CD4-positive, alpha-beta T cell treated with Interleukin-15 for 4 hours (primary cell): Measurements from ENCODE around the gene DENND5A.
"Not testable (repeated sequence)": the region's sequence is repeated elsewhere in the genome, so short reads cannot be mapped to it uniquely, and the experiment has no call there.

Source experiments
- DNase-seq: peaks from one replicate; pipeline ENCODE4 v3.0.0-alpha.2; 2020; ENCODE audit warnings: low spot score

The DENND5A gene

DNA sequence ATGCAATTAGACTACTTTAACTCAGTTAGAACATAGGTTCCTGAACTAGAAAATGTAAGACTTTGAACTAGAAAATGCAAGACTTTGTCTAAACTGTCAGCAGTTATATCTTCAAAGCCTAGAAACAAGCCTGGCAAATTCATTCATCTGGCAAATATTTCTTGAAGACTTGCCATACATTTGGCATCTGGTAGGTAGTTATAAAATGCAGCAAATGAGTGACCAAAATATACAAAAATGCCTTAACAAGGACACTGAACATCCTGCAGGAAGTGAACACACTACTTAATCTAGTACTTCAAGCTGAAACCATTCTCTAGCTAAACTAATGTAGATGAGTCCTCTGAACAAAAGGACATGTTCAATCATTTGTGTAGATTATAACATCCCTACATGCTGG is 89.0 kb downstream of the DENND5A start:
- no peak for DNase-seq

DNA sequence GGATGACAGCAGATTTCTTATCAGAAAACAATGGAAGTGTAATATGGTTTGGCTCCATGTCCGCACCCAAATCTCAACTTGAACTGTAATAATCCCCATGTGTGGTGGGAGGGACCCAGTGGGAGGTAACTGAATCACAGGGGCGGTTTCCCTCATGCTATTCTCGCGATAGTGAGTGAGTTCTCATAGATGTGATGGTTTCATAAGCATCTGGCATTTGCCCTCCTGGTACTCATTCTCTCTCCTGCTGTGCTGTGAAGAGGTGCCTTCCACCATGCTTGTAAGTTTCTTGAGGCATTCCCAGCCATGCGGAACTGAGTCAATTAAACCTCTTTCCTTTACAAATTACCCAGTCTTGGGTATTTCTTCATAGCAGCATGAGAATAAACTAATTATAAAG is 92.8 kb downstream of the DENND5A start:
- no peak for DNase-seq

DNA sequence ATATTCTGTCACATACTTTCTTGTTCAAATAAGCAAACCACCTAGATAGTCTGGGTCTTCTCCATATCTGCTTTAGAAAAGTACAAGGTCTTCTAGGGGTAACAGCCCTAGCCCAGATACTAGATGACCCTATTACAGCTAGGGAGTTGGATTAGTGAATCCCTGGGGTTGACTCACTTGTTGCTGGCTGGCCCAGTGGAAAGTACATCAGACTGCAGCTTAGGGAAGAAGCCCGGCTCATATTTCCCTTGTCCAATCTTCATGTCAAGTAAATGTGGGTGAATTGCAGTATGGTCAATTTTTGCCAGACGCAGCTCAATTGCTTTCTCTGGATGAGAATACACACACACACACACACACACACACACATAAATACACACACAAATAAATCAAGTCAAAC is 94.7 kb downstream of the DENND5A start:
- DNase-seq: no peak

DNA sequence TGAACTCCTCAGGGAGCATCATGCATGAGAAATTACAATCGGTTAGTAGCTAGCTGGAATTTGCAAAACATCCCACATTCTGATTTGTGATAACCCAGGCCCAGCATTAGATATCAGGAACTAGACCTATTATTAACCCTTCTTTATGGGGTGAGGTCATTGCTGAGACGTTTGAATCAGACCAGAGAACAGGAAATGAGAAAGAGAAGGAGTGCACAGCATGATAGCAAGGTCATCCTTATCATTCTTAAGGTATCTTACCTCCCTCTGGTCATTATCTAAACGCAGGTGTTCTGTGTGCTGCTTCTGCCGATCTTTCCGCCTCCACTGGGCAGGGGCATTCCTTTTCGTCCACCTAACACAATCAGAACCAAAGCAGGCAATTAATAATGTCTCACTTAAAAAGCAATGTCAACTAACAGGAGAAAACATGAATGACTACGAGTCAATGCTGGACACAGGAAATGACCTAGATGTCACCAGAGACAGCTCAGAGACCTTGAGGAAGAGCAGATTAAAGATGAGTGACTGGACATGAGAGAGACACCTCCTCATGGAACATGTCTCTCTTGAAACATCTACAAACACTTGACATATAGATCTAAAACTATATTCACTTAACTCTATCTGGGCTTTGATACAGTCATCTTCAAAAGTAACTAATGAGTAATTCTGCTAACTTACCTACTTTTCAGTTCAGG is 95.4 kb downstream of the DENND5A start:
- DNase-seq: no peak

DNA sequence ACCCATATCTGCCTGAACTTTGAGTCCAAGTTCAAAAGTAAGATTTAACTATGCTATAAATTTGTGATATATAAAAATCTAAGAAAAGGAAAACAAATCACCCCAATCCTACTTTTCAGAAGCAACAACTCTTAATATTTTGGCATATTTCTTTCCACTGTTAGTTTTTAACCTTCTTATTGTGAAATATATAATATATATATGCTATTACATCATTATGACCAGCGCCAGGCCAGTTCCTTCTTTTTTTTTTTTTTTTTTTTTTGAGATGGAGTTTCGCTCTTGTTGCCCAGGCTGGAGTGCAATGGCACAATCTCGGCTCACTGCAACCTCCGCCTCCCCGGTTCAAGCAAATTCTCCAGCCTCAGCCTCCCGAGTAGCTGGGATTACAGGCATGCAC is 103.2 kb downstream of the DENND5A start:
- not testable (repeated sequence) for DNase-seq

DNA sequence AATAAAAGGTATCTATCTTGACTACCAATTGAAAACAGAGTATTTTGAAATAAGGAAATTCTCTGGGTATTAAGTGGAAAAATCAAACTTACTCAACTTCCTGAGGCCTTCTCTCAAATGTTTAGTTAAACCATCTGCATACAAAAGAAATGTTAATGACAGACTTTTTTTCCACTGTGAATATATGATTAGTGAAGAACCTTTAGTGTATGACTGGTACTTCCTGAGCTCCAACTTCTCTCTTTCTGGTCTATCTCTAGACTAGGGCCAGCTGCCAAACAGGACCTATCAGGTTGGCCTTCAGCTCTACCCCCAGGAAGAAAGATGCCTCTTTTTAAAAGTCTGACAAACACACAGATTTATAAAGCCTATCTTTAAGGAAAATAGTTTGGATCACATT is 105.0 kb downstream of the DENND5A start:
- no peak for DNase-seq

DNA sequence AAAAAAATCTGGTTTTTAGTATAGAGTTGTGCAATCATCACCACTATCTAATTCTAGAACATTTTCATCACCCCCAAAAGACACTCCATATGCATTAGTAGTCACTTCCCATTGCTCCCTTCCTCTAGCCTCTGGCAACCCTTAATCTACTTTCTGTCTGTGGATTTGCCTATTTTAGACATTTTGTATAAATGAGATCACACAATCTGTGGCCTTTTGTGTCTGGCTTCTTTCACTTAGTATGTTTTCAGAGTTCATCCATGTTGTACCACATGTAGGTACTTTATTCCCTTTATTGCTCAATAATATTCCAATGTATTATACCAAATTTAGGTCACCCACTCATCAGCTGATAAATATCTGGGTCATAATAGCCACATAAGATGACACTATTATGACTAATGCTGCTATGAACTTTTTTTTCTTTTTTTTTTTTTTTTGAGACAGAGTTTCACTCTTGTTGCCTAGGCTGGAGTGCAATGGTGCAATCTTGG is 106.2 kb downstream of the DENND5A start:
- no peak for DNase-seq

DNA sequence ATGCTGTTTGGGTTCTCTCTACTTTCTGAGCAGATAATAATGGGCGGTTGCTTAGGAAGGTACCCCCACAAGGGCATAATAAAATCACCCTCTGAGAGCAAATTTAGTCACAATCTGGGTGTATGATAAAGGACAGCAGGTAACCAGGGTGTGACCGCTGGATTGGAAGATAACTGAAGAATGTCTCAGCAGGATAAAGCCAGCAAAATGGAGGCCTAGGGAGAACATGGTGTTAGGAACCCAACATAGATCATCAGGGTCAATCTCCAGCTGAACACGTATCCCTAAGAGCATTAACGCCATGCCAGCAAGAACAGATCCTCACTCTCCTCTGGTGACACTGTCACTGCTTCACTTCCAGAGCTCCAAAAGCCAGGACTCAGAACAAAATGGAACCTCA is 109.2 kb downstream of the DENND5A start:
- no peak for DNase-seq

DNA sequence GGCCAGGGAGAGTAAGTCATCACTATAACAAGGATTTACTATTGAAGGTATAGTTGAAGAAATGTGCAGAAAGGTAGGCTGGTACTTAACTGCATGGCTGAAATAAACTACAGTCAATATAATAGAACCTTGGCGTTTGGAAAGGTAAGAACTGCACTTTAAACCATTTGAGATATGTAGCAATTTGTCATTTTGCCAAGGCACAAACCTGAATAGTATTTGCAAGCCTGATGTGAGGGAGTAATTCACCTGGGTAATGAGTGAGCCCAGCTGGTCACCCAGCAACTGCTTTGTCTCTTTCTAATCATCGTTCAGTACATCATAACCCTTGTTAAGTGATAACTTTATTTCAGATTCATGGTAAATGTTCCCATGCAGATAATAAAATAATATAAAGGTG is 111.5 kb downstream of the DENND5A start:
- no peak for DNase-seq

DNA sequence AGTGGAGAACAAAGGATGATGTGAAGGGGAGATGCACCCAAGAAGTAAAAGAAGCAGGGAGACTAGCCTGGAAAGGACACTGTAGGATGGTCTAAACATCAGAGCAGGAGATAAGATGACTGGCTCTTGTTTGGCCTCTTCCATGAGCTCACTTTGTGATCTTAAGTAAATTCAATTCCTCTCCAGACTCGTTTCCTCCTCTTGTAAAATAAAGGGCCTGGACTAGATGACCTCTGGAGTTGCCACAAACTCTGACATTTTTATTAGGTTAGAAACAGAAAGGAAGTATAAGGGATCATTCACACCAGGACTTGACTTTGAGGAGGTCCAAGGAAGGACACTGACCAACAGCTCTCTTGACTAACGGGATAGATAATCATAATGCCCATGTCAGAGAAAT is 113.5 kb downstream of the DENND5A start:
- no peak for DNase-seq

DNA sequence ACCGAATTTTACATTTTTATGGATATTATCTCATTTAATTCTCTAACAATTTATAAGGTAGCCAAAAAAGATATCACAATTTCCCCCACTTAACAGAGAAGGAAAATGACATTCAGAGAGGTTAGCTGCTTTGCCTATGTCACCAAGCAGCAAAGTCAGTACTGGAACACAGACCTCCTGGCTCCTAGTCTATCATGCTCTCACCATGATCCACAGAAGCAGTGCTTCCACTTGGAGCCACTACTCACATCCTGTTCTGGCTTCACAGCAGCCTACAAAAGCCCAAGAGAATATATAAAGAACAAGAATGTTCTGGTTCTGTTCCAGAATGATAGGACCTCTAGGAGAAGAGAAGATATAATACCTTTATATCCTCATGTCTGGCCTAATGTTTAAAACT is 114.2 kb downstream of the DENND5A start:
- DNase-seq: no peak

DNA sequence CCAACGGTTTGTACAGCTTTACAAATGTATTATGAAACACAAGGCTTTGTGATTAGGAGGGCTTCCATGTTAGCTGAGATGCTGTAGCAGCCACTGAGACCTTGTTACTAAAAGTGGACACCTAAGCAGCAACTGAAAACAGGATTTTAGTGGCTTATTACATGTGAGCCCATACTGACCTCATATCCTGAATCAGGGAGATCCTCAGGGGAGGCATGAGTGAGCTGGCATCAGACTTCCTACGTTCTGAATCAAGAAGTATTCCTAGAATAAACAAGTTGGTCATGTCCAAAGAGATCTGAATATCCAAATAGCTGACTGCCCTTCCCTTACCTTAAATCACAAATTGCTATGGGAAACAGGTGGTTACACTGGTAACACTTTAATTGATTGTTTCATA is 114.6 kb downstream of the DENND5A start:
- no peak for DNase-seq

DNA sequence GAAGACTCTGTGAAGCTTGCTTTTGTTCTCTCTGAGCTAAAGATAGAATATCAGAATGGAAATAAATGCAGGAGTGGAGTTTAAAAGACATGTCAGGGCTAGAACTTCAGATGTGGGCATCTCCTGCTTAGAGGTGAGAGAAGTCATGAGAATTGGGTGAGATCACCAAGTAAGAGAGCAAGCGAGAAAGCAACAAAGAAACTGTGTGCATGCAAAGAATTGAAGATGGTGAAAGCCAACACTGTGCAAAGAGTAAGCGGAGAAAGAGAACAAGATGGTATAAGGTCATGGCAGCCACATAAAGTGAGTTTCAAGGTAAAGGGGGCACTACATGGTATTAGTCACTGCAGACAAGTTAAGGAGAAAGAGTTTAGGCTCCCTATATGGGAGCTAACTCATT is 116.4 kb downstream of the DENND5A start:
- no peak for DNase-seq

DNA sequence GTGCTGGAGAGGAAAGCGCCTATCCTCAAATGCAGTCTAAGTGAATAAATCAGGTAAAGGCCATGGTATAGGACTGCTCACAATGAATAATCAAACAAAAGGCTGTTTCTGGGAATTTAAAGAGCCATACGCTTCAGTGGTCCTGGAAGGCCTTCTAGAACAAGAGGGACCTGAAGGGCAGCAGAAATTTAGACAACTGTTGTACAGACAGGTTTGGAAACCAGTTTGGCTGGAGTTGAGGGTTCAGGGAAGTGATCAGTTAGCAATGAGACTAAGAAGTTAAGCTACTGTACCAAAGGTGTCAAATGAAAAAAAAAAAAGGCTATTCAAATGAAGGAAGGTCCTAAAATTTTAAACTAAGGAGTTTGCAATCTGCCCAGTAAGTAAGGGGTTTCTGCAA is 117.1 kb downstream of the DENND5A start:
- no peak for DNase-seq

DNA sequence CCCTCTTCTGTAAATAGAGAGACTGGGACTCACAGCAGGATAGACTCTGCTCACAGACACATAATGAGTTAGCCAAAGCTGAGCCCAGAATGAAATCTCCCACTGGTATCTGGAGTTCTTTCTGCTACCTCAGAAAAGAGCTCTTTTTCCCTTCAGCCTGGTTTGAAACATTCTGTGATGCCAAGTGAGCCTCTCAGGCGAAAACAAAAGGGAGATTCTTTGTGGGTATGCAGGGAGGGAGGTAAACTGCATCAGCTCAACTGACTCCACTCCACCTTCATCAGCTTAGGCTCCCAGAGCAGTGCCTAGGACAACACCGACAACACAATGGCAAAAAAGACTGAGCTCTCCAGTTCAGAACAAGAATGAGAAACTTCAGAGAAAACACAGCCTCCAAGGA is 118.7 kb downstream of the DENND5A start:
- DNase-seq: no peak

DNA sequence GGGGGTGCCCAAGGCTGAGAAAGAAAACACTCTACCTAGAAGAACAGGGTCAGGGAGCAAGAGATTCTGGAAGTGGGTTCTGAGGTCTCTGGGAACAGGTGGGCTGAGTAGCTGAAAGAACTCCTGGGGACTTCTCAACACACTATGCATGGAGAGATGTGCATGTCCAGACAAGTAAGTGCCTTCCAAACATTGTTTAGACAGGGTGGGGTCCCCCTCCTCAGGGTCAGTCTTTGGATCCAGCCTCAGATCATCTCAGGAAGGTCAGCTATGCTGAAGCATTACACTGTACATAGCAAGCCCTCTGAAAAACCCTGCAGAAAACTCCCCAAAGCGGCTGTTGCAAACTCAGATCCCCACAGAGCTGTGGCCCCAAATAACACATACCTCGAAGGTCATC is 119.9 kb downstream of the DENND5A start:
- DNase-seq: no peak

DNA sequence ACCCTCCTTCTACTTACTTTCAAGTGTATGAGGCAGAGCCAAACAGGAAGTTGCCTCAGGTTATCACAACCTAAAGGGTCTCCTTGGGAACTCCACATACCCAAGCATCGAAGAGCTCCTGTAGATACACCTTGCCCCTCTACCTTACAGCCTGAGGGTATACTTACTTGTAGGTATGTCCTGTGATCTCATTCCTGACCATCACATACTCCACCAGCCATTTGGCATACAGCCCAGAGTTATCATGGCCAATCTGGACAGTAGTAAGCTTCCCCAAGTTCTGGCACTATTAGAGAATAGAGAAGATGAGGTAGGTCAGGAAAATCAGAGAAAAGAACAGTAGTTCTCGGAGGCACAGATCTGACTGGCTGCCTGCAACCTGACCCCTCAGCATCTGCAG is 120.3 kb downstream of the DENND5A start:
- no peak for DNase-seq

DNA sequence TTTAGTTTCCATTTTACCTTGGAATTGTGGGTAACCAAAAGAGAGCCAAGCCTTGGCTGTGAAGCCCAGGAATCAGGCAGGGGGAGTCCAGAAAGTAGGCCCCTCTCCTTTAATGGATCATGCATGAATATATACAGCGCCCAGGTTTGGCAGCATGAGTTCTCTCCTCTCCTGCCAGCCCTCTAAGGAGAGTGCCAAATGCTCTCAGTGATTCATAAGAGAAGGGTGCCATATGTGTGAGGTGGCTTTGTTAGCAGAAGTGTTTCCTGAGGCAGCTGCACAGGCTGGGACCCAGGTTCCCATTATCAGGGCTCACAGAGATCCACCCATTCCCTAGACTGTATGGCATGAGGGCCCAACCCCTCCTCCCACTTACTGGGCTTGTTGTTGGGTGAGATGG is 121.4 kb downstream of the DENND5A start:
- no peak for DNase-seq

DNA sequence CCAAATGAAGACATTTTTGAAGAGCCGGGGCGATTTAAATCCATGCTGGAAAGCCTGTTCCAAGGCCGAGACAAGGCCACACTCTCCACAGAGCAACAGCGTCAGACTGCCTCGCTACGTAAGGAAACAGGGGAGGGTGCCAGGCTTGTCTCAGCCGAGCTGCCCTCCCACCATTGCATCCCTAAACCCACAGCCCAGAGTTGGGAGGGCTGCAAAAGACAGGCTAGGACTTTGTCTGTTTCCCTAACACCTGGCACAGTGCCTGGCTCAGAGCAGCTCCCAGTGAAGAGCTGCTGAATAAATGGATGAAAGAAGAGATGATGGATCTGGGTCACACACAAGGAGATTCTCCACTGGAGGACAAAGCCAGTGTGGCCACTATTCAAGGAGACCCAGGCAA is 122.4 kb downstream of the DENND5A start:
- no peak for DNase-seq

DNA sequence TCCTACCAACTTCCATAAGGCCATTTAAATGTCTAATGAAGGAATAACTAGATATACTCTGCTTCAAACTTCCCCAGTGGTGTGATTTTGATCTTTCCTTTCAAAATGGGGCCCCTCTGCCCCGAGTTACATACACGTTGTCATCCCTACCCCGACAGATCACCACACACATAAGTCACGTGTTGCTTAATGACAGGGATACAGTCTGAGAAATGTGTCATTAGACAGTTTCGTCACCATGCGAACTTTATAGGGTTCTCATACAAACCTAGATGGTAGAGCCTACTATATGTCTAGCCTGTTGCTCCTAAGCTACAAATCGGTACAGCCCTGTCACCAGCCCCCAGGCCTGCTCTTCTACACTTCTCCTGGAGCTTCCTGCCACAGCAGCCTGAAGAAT is 124.0 kb downstream of the DENND5A start:
- no peak for DNase-seq

DNA sequence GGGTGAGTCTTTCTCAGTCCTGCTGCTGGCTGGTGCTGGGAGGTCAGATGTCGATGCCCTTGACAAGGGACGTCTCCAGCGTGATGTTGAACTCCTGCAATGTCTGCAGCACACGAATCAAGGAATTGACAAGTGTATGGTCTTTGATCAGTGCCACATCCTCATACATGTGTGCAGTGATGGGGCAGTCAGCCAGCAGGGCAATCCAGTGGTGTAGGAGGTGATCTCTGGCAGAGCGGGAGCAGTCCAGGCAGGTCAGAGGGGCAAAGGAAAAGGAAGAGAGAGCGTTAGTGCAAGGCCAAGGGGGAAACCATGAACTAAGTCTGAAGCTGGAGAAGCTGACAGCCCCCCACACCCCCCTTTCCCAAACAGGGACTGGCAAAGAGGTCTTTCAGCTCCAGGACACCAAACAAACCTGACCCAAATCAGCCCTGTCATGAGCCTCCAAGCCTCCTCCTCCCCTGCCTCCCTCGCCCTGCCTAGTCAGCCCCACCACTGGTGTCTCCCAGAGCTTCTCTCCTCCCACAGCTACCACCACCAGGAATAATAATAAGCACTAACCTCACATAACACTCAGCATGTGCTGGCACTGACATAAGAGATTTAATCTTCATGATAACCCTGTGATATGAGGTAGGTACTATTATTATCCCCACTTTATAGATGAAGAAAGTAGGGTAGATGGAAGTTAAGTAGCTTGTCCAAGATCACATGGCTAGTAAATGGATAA is 125.4 kb downstream of the DENND5A start:
- no peak for DNase-seq

DNA sequence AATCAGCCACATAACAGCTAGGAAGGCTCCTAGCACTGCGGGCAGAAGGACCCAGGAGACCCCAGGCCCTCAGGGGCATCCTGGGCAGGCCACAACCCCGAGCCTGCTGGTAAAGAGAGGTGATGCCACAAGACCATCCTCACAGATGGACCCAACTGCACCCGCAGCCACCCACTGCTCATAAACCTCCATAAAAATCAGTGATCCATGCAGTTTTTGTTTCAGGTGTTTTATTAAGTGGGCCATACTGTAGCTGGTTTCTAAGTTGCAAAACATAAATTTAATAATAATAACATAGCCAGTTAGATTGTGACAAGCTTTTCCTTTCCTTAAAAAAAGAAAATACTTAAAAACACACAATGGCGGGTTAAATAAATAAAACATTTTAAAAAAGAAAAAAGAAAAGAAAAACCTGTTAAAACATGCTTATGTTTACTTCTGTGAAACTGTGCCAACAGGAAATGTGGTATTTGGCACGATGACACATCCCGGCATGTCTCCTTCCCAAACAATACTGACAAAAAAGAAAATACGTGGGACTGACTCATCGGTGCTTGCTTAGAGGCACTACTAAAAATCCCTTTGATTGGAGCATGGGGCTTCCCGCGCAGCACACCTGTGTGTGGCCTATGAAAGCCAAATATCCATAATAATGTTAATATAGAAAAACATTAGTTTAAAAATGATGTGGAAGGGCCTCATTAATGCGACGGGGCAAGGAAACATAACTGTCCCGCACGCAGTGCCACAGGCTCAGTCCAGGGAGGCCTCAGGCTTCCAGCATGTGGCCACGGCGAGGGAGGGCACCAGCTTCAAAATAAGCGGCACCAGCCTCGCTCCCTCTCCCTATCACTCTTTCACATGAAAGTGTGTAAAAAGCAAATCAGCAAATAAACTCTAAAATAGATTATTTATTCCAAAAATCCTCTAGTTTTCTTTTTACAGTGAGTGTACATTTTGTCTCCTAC is 126.3 kb downstream of the DENND5A start:
- DNase-seq: peak; percentile 55

DNA sequence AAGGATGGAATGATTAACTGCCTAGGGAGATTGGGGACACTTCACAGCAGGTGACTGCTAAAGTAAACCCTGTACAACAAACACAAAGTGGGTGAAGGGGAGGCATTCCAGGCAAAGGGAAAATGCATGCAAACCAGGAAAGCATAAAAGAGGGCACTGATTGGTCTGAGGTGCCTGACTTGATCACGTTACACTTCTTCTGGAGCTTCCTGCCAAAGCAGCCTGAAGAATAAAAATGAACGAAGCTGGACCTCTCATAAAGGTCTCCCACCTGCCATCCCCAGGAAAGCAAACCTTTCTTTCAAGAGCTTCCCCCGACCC is 127.1 kb downstream of the DENND5A start:
- DNase-seq: no peak
